Activated T-cell treated with anti-CD3 and anti-CD28 coated beads, Interleukin-2, amount 50 U/mL, for 48 hours (primary cell): ENCODE results near the gene CDK6.

Experiments used
- DNase-seq, 2 experiments: peaks; one replicate each; pipeline ENCODE4 v3.0.0-alpha.2; 2020

CDK6 gene

DNA sequence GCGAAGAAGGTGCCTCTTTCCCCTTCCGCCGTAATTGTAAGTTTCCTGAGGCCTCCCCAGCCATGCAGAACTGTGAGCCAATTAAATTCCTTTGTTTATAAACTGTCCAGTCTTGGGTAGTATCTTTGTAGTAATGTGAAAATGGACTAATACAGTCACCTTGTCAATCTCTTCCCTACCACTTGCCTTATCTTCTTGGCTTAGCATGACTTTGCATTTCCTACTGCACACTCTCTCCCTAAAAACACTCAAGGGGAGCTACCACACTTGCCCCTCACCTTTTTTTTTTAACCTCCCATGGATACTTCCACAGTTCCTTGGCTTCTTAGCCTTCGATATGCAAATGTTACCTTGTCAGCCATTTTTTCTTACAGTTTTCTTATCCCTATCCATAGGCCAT, 7.4 kb upstream of the CDK6 start:
- no peak for DNase-seq

DNA sequence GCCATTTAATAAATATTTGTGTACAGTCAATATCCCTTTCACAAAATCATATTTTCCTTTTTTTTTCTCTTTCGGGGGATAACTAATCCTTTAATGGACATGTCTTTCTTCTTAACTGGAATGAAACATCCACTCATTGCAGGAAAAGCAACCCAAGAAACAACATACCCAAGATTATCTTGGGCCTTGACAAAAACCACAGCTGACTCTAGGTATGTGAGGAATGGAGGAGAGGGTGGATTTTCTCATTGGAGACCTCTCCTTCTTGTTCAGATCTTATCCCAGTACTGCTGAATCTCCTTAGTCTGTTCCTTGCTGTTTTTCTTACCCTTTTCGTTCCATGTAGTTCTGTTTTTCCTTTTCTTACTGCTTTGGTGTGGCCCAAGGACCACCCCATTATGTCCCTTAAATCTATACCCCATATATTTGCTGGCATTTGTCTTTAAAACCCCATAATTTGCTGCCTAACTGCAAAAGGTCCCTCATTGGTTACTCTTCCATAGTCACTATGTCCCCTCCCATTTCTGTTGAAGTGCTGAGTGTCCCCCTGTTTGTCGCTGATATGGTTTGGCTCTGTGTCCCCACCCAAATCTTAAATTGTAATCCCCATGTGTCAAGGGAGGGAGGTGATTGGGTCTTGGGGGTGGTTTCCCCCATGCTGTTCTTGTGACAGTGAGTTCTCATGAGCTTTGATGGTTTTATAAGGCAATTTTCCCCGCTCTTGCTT, 6.8 kb upstream of the CDK6 start:
- DNase-seq = no peak

DNA sequence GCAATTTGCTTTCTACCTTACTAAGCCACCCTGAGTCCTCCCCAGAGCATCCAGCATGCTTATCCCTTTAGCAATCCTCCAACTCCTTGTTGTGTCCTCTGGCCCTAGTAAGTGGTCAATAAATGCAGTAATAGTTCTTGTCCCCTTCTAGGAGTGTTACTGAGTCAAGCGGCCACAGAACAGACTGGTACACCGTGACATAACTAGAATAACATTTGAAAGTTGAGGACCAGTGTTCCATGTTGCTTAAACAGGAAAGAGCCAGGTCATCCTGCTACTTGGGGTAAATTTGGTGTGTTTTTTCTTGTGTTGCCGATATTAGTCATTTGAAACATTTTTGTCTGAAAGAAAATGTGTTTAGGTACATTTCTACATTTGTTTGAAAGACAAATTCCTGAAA, 4.8 kb upstream of the CDK6 start:
- no peak for DNase-seq

DNA sequence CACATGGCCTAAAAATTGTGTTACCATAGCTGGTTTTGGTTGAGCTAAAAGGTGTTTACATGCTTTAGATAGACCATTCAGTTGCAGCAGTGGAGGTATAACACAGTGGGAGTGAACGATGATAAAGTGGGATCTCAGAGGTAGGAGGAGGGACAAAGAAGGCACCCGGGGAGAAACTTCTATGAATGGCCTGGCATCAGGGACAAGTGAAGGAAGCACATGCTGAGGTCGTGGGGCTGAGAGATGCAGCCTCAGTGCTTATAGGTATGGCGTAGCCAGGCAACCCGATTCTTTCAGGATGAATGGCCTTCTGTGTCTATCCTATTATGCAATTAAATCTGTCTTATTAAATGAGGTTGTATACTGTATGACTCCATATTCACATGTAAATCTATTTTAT, 3.9 kb upstream of the CDK6 start:
- DNase-seq = no peak

DNA sequence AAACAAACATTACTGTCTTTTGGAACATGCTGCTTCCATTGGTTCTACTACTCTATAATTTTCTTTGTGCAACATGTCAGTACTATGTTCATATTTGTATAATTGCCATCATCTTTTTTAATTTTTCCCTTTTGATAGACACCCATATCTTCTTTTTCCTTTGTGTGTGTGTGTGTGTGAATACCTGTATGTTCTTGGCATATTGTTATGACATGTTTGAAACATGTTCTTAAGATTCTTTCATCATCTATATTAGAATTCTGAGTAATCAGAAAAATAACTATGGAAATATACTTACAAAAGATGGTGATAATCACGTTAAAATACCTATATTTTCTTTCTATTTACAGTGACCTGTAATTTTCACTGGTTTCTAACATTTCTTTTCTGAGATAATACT, 3.5 kb upstream of the CDK6 start:
- DNase-seq = no peak

DNA sequence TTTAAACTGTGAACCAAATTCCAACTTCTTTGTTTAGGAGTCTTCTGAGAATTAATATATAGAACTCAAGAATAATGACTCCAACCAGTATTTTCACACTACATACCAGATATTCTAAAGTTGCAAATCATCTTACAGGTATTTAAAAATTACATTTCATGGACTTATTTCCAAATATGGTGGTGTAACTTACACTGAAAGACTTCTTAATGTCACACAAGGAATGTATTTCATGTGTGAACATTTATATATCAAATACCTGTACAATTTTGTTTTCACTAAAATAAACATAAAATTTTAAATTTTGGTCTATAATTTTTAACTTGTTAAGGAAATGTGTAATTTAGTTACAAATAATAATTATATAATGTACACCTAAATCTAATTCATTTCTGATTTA, 2.6 kb upstream of the CDK6 start:
- no peak for DNase-seq

DNA sequence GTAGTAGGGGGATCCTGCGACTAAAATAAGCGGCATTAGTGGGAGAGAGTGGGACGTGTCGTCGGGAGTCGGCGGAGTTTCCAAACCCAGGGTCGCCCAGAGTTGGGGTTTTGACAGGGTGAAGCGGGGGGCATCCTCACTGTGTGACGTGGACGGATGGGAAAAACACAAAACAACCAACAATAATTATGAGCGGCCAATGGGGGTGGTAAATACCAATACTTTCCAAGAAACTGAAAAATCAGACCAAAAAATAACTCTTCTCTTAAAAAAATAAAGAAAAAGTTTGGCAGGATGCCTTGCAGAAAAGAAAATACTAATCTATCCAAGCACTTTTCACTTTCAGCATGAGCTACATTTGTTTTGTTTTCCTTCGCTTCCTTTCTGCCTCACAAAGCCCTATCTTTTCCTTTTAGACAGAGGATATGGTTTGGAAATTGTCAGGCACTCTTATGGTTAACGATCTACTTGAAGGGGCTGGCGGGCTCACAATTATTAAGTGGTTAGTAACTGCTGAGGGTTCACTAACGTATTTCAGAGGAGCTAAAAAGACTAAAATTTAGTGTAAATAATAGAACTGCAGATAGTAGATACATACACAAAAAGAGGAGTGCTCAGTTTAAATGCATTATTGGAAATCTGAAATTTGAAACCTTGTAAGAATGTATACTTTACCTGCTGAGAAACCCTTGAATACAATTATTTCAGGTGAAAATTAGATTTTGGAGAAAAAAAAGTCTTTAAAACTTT, 802 bp upstream of the CDK6 start:
- no peak for DNase-seq

DNA sequence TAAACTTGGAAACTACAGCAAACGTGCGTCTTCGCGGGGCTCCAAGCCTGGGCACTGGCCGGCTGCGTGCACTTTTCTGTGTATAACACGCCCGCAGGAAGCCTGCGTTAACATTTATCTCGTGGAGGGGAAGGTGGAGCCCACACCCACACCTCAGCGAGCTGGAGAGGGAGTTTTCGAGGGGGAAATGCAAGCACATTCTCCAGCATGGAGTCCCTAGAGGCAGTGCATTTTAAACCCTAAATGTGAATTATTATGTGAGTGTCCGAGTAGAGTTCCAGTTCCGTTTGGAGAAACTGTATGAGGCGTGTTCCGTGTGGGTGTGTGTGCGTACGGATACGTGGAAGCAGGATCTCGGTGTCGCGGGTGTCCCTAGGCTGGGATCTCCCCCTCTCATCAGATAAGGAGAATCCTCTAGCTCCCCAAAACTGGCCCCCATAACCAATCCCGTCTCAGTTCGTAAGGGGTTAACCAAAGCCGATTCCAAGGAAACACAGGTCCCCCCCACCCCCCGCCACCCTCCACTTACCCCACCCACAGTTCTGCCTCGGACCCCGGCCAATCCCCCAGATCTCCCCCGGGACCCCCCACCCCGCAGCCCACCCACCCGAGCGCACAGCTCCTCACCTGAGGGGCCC, 403 bp downstream of the CDK6 start:
- peak; percentile 62 to 71 for DNase-seq

DNA sequence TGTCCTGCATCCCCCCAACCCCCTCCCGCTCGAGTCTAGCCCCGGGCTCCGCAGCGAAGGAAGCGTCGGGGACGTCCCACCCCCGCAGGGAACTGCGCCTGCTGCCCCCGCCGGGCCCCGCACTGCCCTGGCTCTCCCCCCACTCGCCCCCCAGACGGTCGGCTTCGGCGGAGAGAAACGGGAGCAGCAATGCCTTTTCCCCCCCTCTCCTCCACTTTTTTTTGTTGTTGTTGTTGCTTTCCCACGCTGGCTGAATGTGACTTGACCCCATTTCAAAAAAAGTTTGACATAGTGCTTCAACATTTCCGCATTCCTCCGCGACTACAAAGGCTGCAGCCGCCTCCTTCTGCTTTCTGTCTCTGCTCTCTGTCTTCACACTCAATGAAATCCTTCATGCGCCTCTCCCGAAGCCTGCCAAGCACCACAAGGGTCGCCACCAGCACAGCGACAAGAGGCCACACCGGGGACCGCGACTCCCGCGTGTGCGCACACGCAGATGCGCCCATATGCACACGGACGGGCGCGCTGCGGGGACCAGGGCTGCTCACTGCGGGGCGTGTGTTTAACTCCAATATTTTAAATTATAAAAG, 1.0 kb downstream of the CDK6 start:
- peak; percentile 72 to 76 for DNase-seq

DNA sequence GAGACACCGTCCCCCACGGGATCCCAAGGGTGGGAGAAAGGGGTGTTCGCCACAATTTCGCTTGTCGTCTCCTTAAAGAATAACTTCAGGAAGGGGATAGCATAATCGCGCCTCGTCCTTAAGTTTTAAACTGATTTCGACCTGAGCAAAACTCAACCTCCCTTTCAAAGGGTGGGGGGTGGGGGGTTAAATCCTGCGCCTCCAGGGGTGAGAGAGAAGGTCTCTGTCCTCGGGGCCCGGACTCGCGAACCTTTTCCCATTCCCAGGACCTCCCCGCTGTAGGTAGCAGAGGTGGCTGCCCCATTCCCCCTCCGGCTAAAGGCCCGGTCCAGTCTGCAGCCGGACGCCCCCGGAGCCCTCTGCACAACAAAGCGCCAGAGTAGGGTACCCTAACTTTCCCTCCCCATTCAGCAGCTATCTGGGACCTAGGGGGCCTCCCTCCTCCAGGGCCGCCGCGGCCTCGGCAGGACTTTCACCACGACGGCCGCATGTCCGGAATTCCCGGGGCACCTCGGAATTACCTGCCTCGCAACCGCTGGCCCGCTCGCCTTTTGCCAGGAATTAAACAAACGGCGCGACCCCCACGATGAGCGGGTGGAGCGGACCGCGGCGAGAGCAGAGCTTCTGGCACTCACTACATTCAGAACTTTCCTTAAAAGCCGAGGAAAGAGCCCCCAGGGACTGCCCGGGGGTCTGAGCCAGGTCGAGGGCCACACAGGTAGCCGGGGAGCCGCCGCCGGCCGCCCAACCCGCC, 1.7 kb downstream of the CDK6 start:
- peak; percentile 58 to 62 for DNase-seq

DNA sequence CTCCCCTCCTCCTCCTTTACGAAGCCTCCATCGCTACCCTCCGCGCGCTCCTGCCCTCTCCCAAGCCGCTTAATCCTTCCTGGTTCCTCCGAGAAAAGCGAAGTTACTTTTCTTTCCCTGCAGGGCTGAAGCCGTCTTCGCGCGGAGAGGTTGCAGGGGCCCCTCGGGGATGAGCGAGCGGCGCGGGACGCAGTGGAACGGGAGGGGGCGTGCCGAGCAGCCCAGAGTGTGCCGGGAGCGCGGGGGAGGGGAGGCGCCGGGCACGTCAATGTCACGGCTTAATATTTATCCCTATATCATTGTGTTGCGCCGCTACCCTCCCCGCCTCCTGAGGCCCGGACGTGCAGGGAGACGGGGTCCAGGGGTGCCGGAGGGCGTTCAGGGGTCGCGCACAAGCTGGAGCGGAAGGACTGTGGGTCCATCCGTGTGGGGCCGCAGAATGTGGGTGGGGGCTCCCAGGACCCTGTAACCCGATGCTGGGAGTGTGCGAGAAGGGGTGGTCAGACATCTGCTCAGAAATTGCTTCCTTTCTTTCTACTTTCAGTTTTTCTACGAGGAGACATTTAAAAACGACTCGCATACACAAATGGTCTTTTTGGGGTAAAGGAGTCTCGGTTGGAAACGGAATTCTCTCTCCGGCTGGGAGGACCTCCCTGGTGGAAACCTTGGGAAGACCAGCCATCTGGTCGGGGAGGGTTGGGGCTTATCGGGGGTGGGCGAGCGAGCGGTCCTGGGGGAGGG, 2.4 kb downstream of the CDK6 start:
- DNase-seq = peak; percentile 88 to 91

DNA sequence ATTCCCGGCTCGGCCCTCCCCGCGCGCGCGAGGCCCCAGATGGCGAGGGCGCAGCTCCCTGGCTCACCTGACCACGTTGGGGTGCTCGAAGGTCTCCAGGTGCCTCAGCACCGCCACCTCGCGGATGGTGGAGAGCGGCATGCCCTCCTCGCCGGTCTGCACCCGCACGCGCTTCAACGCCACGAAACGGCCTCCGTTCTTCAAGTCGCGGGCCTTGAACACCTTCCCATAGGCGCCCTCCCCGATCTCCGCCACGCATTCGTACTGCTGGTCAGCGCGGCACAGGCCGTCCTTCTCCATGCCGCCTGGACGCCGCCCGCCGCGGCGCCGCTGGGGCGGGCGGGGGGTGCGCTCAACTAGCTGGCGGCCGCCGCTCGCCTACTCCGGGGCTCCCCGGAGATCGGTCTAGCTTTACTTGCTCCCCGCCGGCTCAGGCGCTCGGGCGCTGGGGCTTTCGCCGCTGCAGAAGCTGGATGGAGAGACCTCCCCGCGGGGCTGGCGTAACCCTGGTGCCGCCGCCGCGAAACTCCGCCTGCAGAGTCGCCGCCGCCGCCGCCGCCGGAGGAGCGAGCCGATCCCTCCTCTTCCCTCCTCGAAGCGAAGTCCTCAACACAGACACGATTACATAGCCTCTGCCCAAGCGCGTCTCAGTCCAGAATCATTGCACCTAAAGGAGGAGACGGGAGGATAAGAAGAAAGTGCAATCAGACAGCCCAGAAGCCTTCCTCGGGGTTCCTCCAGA, 3.2 kb downstream of the CDK6 start:
- DNase-seq = peak; percentile 92 to 94

DNA sequence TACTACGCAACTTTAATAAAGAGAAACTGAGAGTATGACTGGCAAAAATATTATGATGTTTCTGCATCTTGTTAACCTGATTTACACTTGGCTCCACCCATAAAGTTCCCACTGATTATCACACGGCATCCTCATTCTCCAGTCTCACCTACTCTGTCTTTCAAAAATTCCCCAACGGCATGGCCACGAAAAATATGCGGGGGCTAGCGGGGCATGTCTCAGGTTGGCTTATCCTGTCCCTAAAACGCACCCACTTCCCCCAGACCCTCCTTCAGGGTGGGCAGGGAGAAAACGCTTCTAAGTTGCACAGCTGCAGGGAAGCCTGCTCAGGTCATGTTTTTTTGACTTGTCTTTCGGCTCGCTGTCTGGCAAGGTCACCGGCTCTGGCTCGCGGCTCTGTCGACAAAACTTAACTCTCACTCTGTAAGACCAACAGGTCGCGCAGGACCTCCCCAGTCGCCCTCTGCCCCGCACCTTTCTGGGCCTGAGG, 3.8 kb downstream of the CDK6 start:
- no peak for DNase-seq

DNA sequence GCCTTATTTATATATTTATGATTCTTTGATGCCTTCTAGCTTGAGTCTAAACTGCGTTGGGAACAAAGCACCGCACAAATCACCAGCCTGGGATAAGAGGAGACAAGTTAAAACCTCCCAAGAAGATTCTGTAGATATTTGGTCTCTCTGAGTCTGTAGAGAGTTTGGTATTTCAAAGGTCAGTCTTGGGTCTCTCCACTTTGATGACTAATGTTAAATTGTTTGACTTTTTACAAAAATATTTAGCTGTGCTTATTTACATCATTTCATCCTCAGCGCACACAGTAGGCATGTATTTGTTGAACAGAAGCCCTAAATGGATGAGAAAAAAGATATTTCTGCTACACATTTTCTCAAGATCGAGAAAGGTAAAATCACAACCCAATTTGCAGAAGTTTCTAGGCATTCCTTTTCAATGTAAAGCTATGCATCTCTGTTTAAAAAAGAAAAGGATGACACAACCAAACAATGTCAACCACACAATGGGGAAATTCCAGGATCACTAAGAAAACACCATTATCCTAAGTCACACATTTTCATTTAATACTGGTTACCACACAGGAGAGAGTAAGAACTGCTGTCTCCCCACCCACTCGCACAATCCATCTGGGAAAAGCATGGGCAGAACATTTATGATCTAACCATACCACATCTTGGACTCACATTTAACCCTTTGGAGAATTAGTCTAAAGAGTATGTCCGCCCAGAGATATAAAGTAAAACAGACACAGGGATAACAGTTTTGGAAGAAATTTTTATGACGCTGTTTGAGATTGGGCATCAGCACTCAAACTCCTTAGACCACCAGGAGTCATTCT, 4.4 kb downstream of the CDK6 start:
- no peak for DNase-seq

DNA sequence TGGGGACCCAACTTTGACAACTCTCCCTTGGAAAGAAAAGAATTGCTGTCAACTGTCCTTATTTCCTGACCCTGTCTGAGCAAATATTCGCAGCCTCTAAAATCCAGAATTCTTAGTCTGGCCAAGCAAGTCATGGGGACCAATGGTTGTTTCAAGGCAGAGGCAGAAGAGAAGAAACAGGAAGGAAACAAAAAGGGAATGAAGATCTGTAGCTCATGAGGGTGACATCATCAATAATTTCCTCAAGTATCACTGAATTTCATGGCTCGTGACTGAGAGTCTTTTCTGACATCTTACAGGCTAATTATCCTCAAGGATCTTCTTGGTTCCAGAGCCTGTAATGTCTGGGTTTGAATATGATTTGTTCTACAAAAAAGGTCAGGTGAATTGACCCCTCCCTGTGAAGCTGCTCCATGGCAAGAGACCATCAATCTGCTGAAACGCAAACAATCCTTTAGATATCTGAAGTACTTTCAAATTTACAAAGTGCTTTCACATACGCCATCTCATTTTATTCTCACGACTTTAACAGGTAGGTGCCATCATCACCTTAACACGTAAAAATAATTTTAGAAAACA, 5.8 kb downstream of the CDK6 start:
- no peak for DNase-seq

DNA sequence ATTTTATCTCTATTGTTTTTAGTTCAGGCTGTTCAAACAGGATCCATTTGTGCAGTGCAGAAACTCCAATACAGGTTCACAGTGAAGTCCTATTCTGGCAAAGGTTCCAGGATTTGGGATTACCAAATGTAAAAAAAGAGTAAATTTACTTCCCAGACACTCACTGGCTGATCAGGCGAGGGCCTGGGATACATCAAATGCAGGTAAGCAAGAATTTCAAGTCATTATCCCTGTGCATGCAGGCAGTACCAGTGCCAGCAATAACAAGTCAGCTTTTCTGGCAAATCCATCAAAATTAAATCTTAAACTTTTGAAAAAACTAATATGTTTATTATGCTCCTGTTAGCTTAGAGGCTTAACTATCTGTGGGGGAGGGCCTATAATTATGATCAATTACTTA, 6.3 kb downstream of the CDK6 start:
- no peak for DNase-seq

DNA sequence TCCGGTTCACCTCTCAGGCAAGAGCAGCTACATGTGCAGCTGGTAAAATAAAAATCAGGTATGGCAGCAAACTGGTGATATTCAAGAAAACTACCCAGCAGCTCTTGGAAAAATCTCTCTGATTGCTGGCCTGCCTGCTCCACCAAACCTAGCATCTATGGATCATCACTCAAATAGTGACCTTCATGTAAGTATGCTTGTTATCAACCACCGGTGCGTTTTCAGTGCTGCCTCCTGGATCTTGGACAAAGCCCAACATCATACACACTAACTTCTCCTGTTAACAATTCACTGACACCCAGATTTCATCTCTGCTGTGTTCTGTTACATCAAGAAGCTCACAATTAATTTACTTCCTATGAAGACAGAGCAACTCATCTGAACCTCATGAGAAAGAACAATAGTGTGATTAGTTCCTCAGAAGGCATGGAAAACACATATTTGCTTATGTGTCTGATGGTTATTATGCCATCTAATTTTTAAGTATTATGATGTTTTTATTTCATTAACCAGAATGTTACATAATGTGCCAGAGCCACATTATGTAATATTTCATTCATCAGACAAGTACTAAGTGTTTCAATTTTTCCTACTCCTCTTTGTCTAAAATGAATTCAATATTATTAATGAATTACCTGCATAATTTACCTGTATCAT, 8.8 kb downstream of the CDK6 start:
- no peak for DNase-seq

DNA sequence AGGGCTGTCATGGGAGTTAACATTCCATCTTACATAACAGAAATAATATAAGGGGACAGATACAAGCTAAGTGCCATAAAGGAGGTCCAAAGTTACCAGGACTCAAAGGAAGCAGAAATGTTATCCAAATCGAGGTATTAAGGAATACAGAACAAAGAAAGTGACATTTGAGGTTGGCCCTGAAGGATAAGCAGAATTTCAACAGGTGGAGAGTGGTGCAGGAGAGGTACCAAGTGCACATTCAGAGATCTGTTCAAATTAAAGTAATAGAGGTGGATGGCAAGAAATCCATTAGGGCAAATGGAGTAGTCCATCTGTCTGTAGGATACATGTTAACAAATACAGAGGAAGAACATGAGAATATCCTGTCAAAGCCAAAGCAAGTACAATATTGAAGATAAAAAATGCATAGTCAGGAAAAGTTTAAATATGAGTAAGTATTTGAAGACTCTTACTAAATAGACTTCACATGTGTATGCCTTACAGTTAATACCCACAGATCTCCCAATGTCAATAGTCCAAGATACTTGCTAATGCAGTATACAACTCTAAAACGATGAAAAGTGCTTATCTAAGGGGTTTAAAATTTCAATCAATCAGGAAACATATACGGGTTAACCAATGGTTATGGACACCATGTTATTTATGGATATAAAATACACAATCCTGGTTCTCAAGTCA, 10.0 kb downstream of the CDK6 start:
- DNase-seq = no peak
